Right renal cortex interstitium (tissue), 3 donors: ENCODE results near the gene CEP131. TPM values are rescaled to one million over a fixed set of nuclear protein-coding genes. Genes with fewer than 3 reads are reported as not detected.

Source experiments
- DNase-seq, 3 donors: peaks; one replicate each; pipeline ENCODE4 v3.0.0-alpha.2; 2013; ENCODE audit warnings: low read depth in 3 of 3, low spot score in 2 of 3
- polyA plus RNA-seq, 3 donors: library from polyadenylated mRNA; unstranded; fragments of 120-200 nt; gene quantifications; one replicate each; pipeline ENCODE4 v1.2.1, GENCODE V29; 2013; ENCODE audit not compliant: insufficient read length in 3 of 3

CEP131 gene
- 10 to 100 TPM; 12.2 to 14.2 (median 12.2) TPM for polyA plus RNA-seq

- peak; percentile 88 to 95 (median 89) for DNase-seq
Observed at GRCh38 chr17:81222906-81223761, at the start of gene CEP131. Gene CEP131, minus strand, starts transcription at chr17:81222965. Its CDS starts 2,909 bp downstream, at chr17:81220056.

DNA sequence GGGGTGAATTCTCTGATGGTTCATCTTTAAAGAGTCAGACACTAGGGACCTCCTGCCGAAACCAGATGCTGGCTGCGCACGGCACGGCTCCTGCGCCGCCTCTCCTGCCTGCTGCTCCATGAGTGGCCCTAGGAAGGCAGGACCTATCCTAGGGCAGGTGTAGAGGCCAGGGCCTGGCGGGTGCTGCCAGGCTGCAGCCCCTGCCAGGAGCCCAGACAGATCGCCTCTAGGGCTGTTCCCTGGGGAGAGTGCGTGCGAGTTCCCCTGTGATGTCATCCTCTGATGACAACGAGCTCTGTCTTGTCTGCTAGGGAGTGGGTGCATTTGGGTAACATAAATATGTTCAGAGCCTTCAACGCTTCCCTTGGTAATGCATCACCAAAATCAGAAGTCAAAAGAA lies 48.5 kb upstream of the CEP131 start:
- DNase-seq, result no peak

- no peak for DNase-seq
Observed at GRCh38 chr17:81270279-81270678, 47.5 kb upstream of the CEP131 start.

DNA sequence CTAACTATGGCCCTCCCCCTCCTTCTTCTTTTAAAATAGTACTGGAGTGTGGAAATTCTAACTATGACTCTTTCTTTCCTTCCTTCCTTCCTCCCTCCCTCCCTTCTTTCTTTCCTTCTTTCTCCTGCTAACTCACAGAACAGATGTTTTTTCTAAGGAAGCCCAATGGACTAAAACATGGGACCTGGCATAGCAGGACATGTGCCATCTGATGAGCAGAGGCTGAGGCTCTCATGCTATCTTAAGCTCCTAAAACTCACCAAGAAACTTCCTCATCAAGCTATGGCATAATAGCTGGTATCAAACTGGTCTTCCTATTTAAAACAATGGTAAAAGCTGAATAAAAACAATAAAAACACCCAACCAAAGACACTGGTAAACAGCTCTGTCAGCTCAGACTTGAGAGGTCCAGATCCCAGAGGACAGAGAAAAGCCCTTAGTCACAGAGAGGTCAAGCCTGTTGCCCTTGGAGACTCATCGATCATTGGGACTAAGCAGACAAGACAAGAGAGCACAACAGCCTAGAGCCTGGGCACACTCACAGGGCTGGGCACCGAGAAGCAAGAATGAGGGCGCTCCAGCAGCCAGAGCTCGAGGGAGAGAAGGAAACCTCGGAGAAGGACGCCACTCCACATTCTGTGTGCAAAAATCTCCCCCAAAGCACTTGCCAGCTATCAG lies 44.8 kb upstream of the CEP131 start:
- no peak for DNase-seq

GRCh38 chr17:81265576-81265975 lies 42.8 kb upstream of the CEP131 start:
- no peak for DNase-seq

DNA sequence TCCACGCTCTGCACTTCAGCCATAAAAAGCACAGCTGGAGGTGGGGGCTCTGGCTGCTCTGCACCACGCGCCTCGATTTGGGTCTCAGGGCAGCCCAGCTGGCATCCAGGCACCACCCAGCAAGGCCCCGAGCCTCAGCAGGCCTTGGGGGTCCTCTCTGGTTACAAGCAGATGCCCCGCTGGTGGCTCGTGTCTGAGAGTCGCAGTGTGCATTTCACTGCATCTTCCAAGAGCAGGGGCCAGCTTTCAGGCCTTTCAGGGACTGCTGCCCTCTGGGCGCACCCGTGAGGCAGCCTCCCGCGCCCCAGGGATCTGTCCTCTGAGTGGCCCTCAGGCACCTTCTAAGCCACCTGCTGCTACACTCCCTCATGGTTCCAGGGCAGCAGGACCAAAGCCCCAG lies 41.9 kb upstream of the CEP131 start:
- DNase-seq, result no peak

DNA sequence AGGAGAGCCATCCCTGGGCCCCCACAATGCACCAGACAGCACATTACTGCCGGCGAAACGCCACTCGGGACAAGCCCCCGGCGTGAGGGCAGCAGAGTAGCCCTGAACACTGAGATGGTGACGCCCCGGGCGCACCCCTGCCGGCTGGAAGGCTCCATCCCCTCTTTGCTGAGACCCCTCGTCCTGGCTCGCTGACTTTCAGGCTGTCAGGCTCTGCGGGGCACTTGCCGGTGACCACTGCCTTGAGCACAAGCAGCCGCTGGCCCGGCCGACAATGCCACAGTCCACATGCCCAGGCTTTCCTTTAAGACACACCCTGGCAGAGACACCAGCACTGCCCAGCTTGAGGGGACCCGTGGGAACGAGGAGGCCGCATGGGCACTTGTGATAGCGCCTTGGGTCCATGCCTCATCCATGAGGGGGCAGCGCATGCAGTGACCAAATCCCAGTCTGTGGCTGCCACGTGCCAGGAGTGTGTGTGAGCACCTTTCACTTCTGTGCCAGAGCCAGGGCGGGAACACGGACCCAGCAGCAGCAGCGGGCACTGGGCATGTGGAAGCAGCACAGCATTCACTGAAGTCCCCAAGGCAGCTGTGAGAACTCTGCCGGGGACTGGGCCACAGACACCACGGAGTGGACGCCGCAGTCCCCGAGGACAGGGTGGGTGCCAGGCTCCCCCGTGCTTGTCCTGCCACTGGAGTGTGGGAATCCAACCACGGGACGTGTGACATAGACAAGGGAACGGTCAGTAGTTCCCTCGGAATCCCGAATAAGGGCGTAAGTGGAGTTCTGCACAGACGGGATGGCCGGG lies 40.8 kb upstream of the CEP131 start:
- no peak for DNase-seq

GRCh38 chr17:81261582-81262336 lies 39.0 kb upstream of the CEP131 start:
- DNase-seq, result no peak

- DNase-seq, result no peak
Observed at GRCh38 chr17:81261096-81261495, 38.3 kb upstream of the CEP131 start.

DNA sequence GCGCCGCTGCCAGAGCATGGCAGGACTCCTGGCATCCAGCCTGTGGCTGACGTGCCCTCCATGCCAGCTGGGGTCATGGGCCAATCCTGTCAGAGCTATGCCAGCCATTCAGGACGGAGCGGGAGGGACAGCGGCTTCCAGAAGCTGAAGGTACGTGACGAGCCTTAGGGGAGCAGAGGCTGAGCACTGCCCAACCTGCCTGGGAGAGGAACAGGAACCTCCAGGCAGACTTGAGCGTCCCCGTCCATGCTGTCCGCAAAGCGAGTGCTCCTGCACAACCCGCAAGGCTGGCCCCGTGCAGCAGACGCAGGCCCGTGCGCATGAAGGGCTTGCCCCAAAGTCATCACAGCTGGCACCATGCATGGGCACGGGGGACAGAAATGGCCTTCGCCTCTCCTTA lies 37.9 kb upstream of the CEP131 start:
- DNase-seq, result no peak

DNA sequence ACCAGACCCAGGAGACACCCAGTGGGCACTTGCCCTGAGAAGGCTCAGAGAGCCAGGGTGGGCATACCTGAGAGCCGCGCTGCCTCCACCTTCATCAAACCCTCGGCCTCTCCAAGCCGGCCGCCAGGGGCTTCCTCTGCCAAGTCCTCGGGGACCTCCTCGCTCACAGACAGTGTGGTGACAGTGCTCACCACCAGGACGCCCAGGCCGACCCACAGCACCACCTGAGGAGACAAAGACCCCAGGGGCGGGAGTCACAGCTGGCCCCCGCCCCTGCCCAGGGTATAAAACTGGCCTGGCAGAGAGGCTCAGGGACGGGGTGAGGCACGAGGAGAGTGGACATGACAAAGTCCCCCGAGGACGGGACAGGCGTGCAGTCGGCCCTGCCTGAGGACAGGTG lies 37.4 kb upstream of the CEP131 start:
- no peak for DNase-seq

DNA sequence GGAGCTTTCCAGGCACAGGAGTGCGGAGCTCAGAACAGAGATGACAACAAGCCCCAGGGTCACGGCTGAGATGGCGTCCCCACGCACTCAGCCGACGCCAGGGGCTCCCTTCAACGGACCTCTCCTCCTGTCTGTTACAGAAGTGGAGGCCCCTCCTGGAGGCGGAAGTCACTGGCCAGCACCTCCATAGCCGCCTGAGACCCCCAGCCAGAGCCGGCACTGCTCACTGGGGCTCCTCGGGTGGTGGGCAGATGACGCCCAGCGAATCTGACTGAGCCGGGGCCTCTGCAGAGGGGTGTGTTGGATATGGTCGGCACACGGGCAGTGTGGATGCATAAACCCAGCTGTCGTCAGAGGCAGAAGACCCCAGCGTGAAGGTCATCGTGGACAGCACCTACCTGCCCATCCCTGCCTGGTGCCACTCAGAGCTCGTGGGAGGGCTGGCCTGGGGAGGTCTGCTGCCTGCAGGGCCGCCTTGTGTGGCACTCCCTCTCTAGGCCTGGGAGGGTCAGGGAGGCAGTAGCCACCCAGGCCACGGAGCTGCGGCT lies 36.4 kb upstream of the CEP131 start:
- no peak for DNase-seq

DNA sequence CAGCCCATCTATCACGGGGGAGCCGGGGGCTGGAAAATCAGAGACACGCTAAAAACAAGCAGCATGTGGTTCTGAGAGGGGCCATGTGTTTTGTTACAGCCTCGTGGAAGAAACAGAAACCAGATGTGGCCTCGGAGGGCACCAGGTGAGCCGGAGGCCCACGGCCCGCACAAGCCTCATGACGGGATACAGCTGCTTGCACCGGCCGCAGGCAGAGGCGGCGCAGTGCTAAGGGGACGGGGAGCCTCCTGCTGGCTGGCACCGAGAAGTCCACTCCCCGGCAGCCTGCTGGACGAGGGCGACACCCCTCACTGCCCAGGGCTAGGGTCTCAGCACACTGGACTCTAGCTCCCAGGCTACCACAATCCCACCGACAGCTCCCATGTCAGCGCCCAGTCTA lies 35.5 kb upstream of the CEP131 start:
- DNase-seq, result no peak

GRCh38 chr17:81257533-81257932 lies 34.8 kb upstream of the CEP131 start:
- DNase-seq, result no peak

DNA sequence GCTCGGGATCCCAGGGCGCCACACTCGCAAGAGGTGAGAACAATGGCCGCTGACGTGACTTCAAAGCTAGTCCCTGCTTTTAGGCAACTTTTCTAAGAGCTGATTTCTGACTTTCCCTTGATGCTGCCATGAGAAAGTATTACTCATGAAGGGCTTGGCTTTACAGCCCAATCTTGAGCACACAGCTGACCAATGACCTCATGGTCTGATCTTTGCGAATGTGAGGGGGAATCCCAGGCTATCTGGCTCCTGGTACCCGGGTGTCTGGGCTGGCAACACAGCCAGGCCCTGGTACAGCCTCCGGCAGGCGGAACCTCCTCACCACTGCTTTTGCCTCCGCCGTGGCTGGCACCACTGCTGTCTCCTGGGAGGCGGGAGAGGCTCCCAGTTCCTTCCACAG lies 33.9 kb upstream of the CEP131 start:
- DNase-seq, result no peak

DNA sequence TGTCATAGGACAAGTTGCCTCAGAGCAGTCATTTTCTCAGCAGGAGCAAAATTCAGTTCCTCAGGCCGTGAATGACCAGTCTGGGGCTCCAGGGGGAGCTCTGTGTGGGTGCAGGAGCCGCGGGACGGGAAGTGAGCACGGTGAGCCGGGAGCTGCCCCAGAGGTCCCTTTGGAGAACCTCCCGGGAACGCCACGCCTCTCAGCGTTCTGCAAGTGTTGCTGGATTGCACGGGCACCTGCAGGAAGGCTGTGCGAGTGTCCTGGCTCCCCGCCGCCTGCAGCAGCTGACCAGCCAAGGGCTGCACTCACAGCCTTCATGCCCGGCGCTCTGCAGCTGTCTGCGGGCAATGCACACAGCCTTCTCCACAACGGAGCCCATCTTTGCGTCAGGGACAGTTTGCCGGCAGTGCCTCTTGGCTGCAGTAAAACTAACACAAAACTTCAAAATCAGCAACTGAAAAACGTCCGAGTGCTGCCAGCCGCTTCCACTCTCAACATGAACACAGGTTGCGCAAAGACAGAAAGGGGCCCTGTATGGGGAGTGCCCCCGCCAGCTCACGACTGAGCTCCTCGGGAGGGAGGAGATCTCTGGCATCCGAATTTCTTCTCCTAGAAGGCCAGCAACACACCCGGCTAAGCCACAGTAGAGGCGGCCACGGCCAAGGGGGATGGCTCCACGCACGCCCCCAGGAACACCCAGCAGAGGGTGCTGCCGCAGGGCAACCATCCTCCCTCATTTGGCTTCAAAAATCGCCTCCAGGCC lies 32.4 kb upstream of the CEP131 start:
- DNase-seq, result peak in 1 of 3 donors; percentile 59

DNA sequence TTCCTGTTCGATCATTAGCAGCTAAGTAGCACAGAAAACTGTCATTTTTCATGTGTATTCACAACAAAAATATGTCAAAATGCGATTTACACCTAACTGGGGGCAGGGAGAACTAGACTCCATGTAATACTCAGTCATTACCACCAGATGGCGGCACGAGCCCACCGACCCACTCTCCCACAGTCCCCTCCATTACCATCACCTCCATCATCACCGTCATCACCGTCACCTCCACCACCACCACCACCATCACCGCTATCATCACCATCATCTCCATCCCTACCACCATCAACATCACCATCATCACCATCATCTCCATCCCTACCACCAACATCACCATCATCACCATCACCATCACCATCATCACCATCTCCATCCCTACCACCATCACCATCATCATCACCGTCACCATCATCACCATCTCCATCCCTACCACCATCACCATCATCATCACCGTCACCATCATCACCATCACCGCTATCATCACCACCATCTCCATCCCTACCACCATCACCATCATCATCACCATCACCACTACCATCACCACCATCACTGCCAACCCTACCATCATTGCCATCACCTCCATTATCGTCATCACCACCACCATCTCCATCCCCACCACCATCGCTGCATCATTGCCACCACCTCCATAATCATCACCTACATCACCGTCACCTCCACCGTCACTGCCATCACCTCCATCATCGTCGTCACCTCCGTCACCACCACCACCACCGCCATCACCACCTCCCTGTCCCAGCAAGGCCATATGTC lies 30.8 kb upstream of the CEP131 start:
- no peak for DNase-seq

DNA sequence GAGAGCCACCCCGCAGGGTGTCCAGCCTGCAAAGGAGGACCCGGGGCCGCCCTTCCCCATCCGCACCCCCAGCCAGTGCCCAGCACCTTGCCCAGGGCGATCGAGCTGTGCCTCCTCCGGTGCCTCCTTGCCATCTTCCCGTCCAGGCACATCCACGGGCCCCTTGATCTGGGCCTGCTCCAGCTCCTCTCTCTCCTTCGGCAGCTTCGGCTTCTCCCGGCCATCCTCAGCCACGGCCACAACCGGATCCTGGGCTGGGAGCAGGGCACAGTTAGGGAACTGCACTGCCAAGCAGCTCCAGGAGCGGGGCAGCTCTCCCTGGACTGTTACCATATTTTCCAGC lies 30.2 kb upstream of the CEP131 start:
- DNase-seq, result no peak
